ENCODE measurements around the gene TAC4. TPM values are rescaled to one million over a fixed set of nuclear protein-coding genes. Genes with fewer than 3 reads are reported as not detected.

TAC4 gene
- not detected for total RNA-seq
- polyA plus RNA-seq: not detected

DNA sequence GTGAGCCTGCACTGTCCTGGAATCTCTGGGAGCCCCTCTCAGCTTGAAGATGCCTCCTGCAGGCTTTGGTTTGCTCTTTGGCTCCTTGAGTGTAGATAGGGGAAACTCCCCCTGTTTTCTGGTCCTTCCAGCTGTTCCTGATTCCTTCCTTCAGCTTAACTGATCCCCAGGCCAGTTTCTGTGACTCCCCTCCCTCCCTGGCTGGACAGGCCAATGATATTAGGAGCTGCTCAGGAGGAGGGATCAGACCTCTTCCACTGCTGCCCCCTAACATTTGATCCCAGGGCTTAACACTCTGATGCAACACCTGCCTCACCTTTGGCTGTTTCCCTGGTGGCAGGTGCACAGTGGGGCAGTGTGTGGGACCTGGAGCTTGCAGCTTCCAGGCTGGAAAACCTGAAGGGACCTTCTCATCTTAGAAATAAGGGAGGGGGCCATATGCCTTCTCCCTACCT lies at the start of gene TAC4:
Gene TAC4 (minus strand): TSS at position 51 of the 455 bp plus-strand sequence. CDS start 52 bp downstream, outside the sequence.
- no peak within 1 kb of the TSS for H3K27ac ChIP-seq (ENCODE audit: low read depth, low read length)
- H3K4me3 Mint-ChIP-seq: peak within 1 kb of the TSS in 1 of 8 donors; percentile 32

DNA sequence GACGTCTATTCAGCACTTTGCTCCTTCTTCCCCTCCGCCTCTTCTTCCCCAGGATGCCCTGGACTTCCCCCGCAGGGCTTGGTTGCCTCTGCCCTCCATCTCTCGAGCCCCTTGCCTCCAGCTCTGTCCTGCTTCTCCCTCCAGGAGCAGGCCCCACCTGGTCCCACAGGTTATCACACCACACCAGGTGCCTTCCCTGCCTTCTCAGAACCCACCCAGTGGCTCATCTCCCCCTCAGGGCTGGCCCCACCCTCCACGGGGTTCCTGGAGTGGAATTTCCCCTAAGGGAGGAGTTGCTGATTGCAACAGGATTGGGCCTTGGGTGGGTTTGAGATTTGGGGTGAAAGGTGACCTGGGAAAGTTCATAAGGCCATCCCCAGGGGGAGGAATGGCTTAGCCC lies 49.0 kb upstream of the TAC4 start:
- no peaks in the 10 kb centered on the region for H3K36me3 ChIP-seq (ENCODE audit: insufficient read depth, low read length)
- ChIA-PET CTCF (ENCODE audit: partially characterized antibody) (interaction anchor here (5.0 kb wide), 1 partner anchor 100 kb away, joined by 21 read pairs; no protein-coding TSS in a partner anchor), POLR2A (ENCODE audit: partially characterized antibody) (no interaction called here)
- H3K27ac ChIP-seq (ENCODE audit: low read depth, low read length): no peak overlapping the region
- H3K27ac Mint-ChIP-seq: no peak overlapping the region
- intact Hi-C loops (cut with micrococcal nuclease): no loop called here
- no peaks in the 10 kb centered on the region for H3K4me1 Mint-ChIP-seq
- H3K4me1 ChIP-seq (ENCODE audit: insufficient read depth, low read length): no peaks in the 10 kb centered on the region
- H3K36me3 Mint-ChIP-seq: no peaks in the 10 kb centered on the region
- H3K4me3 Mint-ChIP-seq: no peak overlapping the region
- no peak overlapping the region for H3K4me3 ChIP-seq (ENCODE audit: low read length in 2 of 2)
- peaks cover 34 to 61% of the 10 kb centered on the region in 2 donors for H3K27me3 Mint-ChIP-seq
- no peak for DNase-seq
- no peaks in the 10 kb centered on the region for H3K9me3 ChIP-seq (ENCODE audit: control insufficient read depth in 1 of 2, low read length in 2 of 2)
- peaks cover 14% of the 10 kb centered on the region for H3K27me3 ChIP-seq (ENCODE audit: insufficient read depth, low read length)
- H3K9me3 Mint-ChIP-seq: no peaks in the 10 kb centered on the region

More for the DNA sequence above, at the start of gene TAC4:
- Mint-ChIP-seq H3K9me3 (peaks cover 0 to 2% (median 0%) of the 10 kb centered on the region in 8 donors), H3K27ac (peak within 1 kb of the TSS in 5 of 7 donors; percentile 11 to 81 (median 43)), H3K36me3 (peaks cover 0 to 21% of the 10 kb centered on the region in 2 donors), H3K27me3 (no peaks in the 10 kb centered on the region), H3K4me1 (peaks cover 15 to 53% (median 37%) of the 10 kb centered on the region in 4 donors)
- no peak for DNase-seq
- POLR2A ChIA-PET (ENCODE audit: partially characterized antibody): no interaction called here
- peaks cover 23% of the 10 kb centered on the region for H3K4me1 ChIP-seq (ENCODE audit: insufficient read depth, low read length)
- no peaks in the 10 kb centered on the region for H3K27me3 ChIP-seq (ENCODE audit: insufficient read depth, low read length)
- H3K9me3 ChIP-seq (ENCODE audit: control insufficient read depth in 1 of 2, low read length in 2 of 2): no peaks in the 10 kb centered on the region
- intact Hi-C loops (cut with micrococcal nuclease): no loop called here
- no peaks in the 10 kb centered on the region for H3K36me3 ChIP-seq (ENCODE audit: insufficient read depth, low read length)
- CTCF ChIA-PET (ENCODE audit: partially characterized antibody): interaction anchor here (1.8 kb wide), 1 partner anchor 149 kb away, joined by 4 read pairs; no protein-coding TSS in a partner anchor
- H3K4me3 ChIP-seq (ENCODE audit: low read length in 2 of 2): no peak within 1 kb of the TSS

- CTCF ChIA-PET (ENCODE audit: partially characterized antibody): interaction anchor here (5.0 kb wide), 1 partner anchor 101 kb away, joined by 21 read pairs; no protein-coding TSS in a partner anchor
- no peak overlapping the region for H3K4me3 Mint-ChIP-seq
- peaks cover 34 to 64% of the 10 kb centered on the region in 2 donors for H3K27me3 Mint-ChIP-seq
- no peak overlapping the region for H3K27ac Mint-ChIP-seq
- no peak overlapping the region for H3K4me3 ChIP-seq (ENCODE audit: low read length in 2 of 2)
- H3K9me3 Mint-ChIP-seq: no peaks in the 10 kb centered on the region
- peaks cover 15% of the 10 kb centered on the region for H3K27me3 ChIP-seq (ENCODE audit: insufficient read depth, low read length)
- H3K9me3 ChIP-seq (ENCODE audit: control insufficient read depth in 1 of 2, low read length in 2 of 2): no peaks in the 10 kb centered on the region
- no peak overlapping the region for H3K27ac ChIP-seq (ENCODE audit: low read depth, low read length)
- POLR2A ChIA-PET (ENCODE audit: partially characterized antibody): no interaction called here
- H3K4me1 ChIP-seq (ENCODE audit: insufficient read depth, low read length): no peaks in the 10 kb centered on the region
- no peak for DNase-seq
- H3K4me1 Mint-ChIP-seq: no peaks in the 10 kb centered on the region
- H3K36me3 ChIP-seq (ENCODE audit: insufficient read depth, low read length): no peaks in the 10 kb centered on the region
- intact Hi-C loops (cut with micrococcal nuclease): no loop called here
- no peaks in the 10 kb centered on the region for H3K36me3 Mint-ChIP-seq
Measured at GRCh38 chr17:49896222-49896621, 48.4 kb upstream of the TAC4 start.

- no peak overlapping the region for H3K27ac Mint-ChIP-seq
- Histone ChIP-seq H3K27ac (ENCODE audit: low read depth, low read length) (no peak overlapping the region), H3K27me3 (ENCODE audit: insufficient read depth, low read length) (peaks cover 14% of the 10 kb centered on the region), H3K9me3 (ENCODE audit: control insufficient read depth in 1 of 2, low read length in 2 of 2) (no peaks in the 10 kb centered on the region), H3K4me1 (ENCODE audit: insufficient read depth, low read length) (no peaks in the 10 kb centered on the region), H3K4me3 (ENCODE audit: low read length in 2 of 2) (no peak overlapping the region), H3K36me3 (ENCODE audit: insufficient read depth, low read length) (no peaks in the 10 kb centered on the region)
- CTCF ChIA-PET (ENCODE audit: partially characterized antibody): interaction anchor here (5.0 kb wide), 1 partner anchor 101 kb away, joined by 21 read pairs; no protein-coding TSS in a partner anchor
- no peaks in the 10 kb centered on the region for H3K4me1 Mint-ChIP-seq
- no peak for DNase-seq
- no peak overlapping the region for H3K4me3 Mint-ChIP-seq
- POLR2A ChIA-PET (ENCODE audit: partially characterized antibody): interaction anchor here (0.7 kb wide), 1 partner anchor 97 kb away, joined by 3 read pairs; no protein-coding TSS in a partner anchor
- H3K9me3 Mint-ChIP-seq: no peaks in the 10 kb centered on the region
- intact Hi-C loops (cut with micrococcal nuclease): no loop called here
- H3K36me3 Mint-ChIP-seq: no peaks in the 10 kb centered on the region
- peaks cover 35 to 64% of the 10 kb centered on the region in 2 donors for H3K27me3 Mint-ChIP-seq
Measured at GRCh38 chr17:49895812-49896211, 47.9 kb upstream of the TAC4 start.

DNA sequence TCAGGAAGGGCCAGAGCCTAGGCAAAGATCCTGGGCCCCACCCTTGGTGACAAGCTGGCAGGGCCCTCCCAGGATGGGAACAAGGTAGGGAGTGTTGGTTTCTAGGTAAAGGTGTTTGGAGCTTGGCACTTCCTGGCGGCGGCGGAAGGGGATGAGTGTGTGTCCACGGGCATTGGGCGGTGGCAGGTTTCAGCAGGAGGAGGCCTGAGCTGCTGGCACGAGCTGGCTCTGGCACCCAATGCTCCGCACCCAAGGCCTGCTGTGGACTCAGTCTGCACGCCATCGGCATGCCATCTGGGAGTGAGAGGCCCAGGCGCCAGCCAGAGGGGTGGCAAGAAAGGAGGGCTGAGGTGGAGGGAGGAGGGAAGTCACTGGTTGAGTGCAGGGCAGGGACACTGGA lies 46.9 kb upstream of the TAC4 start:
- H3K4me1 Mint-ChIP-seq: no peaks in the 10 kb centered on the region
- H3K27ac Mint-ChIP-seq: peak overlapping the region in 2 of 7 donors; percentile 43 to 48
- intact Hi-C loops (cut with micrococcal nuclease): no loop called here
- no peak overlapping the region for H3K4me3 ChIP-seq (ENCODE audit: low read length in 2 of 2)
- H3K27me3 Mint-ChIP-seq: peaks cover 30 to 56% of the 10 kb centered on the region in 2 donors
- no peaks in the 10 kb centered on the region for H3K36me3 Mint-ChIP-seq
- H3K9me3 ChIP-seq (ENCODE audit: control insufficient read depth in 1 of 2, low read length in 2 of 2): no peaks in the 10 kb centered on the region
- H3K27me3 ChIP-seq (ENCODE audit: insufficient read depth, low read length): peaks cover 14% of the 10 kb centered on the region
- H3K9me3 Mint-ChIP-seq: no peaks in the 10 kb centered on the region
- no peak overlapping the region for H3K27ac ChIP-seq (ENCODE audit: low read depth, low read length)
- no peaks in the 10 kb centered on the region for H3K36me3 ChIP-seq (ENCODE audit: insufficient read depth, low read length)
- no peak overlapping the region for H3K4me3 Mint-ChIP-seq
- H3K4me1 ChIP-seq (ENCODE audit: insufficient read depth, low read length): no peaks in the 10 kb centered on the region
- POLR2A ChIA-PET (ENCODE audit: partially characterized antibody): no interaction called here
- no peak for DNase-seq
- CTCF ChIA-PET (ENCODE audit: partially characterized antibody): interaction anchor here (5.0 kb wide), 1 partner anchor 102 kb away, joined by 21 read pairs; no protein-coding TSS in a partner anchor

DNA sequence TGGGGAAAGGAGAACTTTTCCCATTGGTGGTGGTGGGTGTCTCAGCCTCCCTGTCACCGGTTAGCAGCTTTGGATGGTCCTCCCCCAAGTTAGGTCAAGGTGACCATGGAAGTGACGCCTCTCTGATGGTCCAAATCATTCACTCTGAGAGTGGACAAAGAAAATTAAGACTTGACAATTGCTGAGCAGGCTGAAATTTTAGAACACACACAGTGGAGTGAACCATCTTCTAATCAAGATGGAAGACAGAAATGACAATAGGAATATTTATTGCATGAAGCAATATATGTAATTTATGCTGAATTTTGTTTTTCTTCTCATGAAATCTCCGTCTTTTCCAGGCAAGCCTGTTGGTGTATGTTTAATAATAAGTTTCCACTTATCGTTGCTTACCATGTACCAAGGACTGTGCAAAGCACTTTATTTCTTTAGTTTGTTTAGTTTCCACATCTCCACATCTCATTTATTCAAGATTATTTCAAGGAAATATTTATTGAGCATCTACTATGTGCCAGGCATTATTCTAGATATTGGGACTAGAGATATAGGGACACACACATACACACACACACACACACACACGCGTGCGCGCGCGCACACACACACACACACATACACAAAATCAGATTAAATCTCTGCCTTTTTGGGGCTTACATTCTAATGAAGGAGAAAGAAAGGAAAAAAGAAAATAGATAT lies 44.0 kb upstream of the TAC4 start:
- Mint-ChIP-seq H3K36me3 (no peaks in the 10 kb centered on the region), H3K9me3 (no peaks in the 10 kb centered on the region), H3K4me1 (no peaks in the 10 kb centered on the region), H3K27me3 (peaks cover 32 to 53% of the 10 kb centered on the region in 2 donors), H3K4me3 (no peak overlapping the region), H3K27ac (no peak overlapping the region)
- no peaks in the 10 kb centered on the region for H3K36me3 ChIP-seq (ENCODE audit: insufficient read depth, low read length)
- H3K4me1 ChIP-seq (ENCODE audit: insufficient read depth, low read length): no peaks in the 10 kb centered on the region
- H3K4me3 ChIP-seq (ENCODE audit: low read length in 2 of 2): no peak overlapping the region
- H3K9me3 ChIP-seq (ENCODE audit: control insufficient read depth in 1 of 2, low read length in 2 of 2): no peaks in the 10 kb centered on the region
- CTCF ChIA-PET (ENCODE audit: partially characterized antibody): no interaction called here
- H3K27ac ChIP-seq (ENCODE audit: low read depth, low read length): no peak overlapping the region
- no peak for DNase-seq
- POLR2A ChIA-PET (ENCODE audit: partially characterized antibody): no interaction called here
- intact Hi-C loops (cut with micrococcal nuclease): no loop called here
- H3K27me3 ChIP-seq (ENCODE audit: insufficient read depth, low read length): peaks cover 14% of the 10 kb centered on the region

GRCh38 chr17:49891271-49891670 lies 43.4 kb upstream of the TAC4 start:
- no peaks in the 10 kb centered on the region for H3K36me3 ChIP-seq (ENCODE audit: insufficient read depth, low read length)
- CTCF ChIA-PET (ENCODE audit: partially characterized antibody): interaction anchor here (1.8 to 2.1 kb wide), 2 partner anchors 61 to 106 kb away, joined by 5 to 6 read pairs; no protein-coding TSS in a partner anchor
- H3K27me3 ChIP-seq (ENCODE audit: insufficient read depth, low read length): peaks cover 14% of the 10 kb centered on the region
- no peak for DNase-seq
- POLR2A ChIA-PET (ENCODE audit: partially characterized antibody): no interaction called here
- Mint-ChIP-seq H3K36me3 (no peaks in the 10 kb centered on the region), H3K4me3 (no peak overlapping the region), H3K4me1 (no peaks in the 10 kb centered on the region), H3K27ac (no peak overlapping the region), H3K9me3 (no peaks in the 10 kb centered on the region), H3K27me3 (peaks cover 31 to 55% of the 10 kb centered on the region in 2 donors)
- no peak overlapping the region for H3K4me3 ChIP-seq (ENCODE audit: low read length in 2 of 2)
- H3K4me1 ChIP-seq (ENCODE audit: insufficient read depth, low read length): no peaks in the 10 kb centered on the region
- no peak overlapping the region for H3K27ac ChIP-seq (ENCODE audit: low read depth, low read length)
- no peaks in the 10 kb centered on the region for H3K9me3 ChIP-seq (ENCODE audit: control insufficient read depth in 1 of 2, low read length in 2 of 2)
- intact Hi-C loops (cut with micrococcal nuclease): no loop called here

Data from CD4-positive, alpha-beta memory T cell (primary cell).